NT2/D1 (cell line): ENCODE measurements around the gene SRC.

ENCODE experiments used
- DNase-seq: peaks from one replicate; pipeline ENCODE4 v3.0.0-alpha.2; 2011; ENCODE audit warnings: low read depth, low spot score
- H3K27me3 ChIP-seq: 2 replicates; pipeline ENCODE4 v1.6.0; 2011; ENCODE audit warnings: mild to moderate bottlenecking; ENCODE audit not compliant: insufficient read length, insufficient read depth
- H3K36me3 ChIP-seq: 2 replicates; pipeline ENCODE4 v1.6.1; 2011; ENCODE audit warnings: mild to moderate bottlenecking, low read length, mixed read lengths; ENCODE audit not compliant: insufficient read depth, insufficient read length
- H3K4me1 ChIP-seq: 2 replicates; pipeline ENCODE4 v1.5.1; 2011; ENCODE audit not compliant: insufficient read depth, insufficient read length
- H3K4me3 ChIP-seq: 2 replicates; pipeline ENCODE4 v1.5.1; 2011; ENCODE audit warnings: low read depth; ENCODE audit not compliant: insufficient read length
- H3K9ac ChIP-seq: 2 replicates; pipeline ENCODE4 v1.6.0; 2011; ENCODE audit warnings: low read depth; ENCODE audit not compliant: insufficient read length
- H3K9me3 ChIP-seq: 2 replicates; pipeline ENCODE4 v1.5.1; 2011; ENCODE audit warnings: mild to moderate bottlenecking, low read length; ENCODE audit not compliant: insufficient read depth
- SUZ12 ChIP-seq: IDR thresholded peaks from 2 replicates; pipeline ENCODE4 v1.6.1; 2011; ENCODE audit not compliant: insufficient read length, insufficient read depth; ENCODE audit errors: extremely low read depth
- YY1 ChIP-seq: IDR thresholded peaks from 2 replicates; pipeline ENCODE4 v1.6.1; 2011; ENCODE audit not compliant: insufficient read length, insufficient read depth
- ZNF274 ChIP-seq: IDR thresholded peaks from 2 replicates; pipeline ENCODE4 v1.6.1; 2011; ENCODE audit warnings: mild to moderate bottlenecking, low read depth, low read length

Gene SRC

DNA sequence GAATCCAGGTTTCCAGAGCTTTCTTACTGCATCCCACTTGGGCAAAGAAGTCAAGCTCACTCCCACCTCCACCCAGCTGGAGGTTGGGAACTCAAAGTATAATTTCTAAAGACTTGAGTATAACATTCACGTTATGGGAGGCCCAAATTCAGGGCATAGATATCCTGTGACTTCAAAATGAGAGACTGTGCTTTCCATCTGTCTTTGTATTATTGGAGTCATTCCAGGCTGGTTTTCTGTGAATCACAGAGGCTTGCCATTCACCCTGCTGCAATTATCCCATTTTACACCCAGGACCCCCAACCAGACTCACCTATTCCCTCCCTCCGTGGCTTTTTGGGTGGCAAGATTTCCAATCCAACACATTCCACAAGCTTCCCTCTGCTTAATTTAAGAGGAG is 19.3 kb upstream of the SRC start:
- no peak overlapping the region for H3K9ac ChIP-seq
- H3K36me3 ChIP-seq = no peaks in the 10 kb centered on the region
- H3K4me1 ChIP-seq = peaks cover 8% of the 10 kb centered on the region
- no peak for DNase-seq
- H3K27me3 ChIP-seq = no peaks in the 10 kb centered on the region
- no peaks in the 10 kb centered on the region for H3K9me3 ChIP-seq
- no peak overlapping the region for H3K4me3 ChIP-seq
- TF ChIP-seq SUZ12 (no peak), YY1 (no peak), ZNF274 (no peak)

DNA sequence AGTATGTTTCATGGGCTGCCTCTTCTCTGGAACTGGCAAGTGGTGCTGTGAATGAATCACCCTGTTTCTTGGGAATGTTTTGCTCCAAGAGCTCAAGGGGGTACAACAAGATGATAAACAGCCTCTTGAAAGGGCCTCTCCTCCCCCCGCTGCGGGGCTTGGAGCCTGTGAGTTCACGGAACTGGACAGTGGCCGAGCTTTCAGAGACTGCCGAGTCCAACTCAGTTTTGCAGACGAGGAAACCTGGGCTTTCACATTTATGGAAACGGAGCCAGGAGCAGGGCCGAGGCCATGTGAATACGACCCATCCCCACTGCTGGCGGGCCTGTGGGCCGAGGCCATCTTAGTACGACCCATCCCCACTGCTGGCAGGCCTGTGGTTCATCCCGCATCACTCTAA is 18.2 kb upstream of the SRC start:
- H3K9ac ChIP-seq = no peak overlapping the region
- no peak for TF ChIP-seq YY1
- TF ChIP-seq ZNF274 = no peak
- TF ChIP-seq SUZ12 = no peak
- DNase-seq = no peak
- H3K27me3 ChIP-seq = no peaks in the 10 kb centered on the region
- H3K36me3 ChIP-seq = no peaks in the 10 kb centered on the region
- H3K4me3 ChIP-seq = no peak overlapping the region
- H3K9me3 ChIP-seq = no peaks in the 10 kb centered on the region
- H3K4me1 ChIP-seq = peaks cover 14% of the 10 kb centered on the region

GRCh38 chr20:37328149-37328945 is 17.6 kb upstream of the SRC start:
- H3K9me3 ChIP-seq = no peaks in the 10 kb centered on the region
- no peak overlapping the region for H3K9ac ChIP-seq
- no peaks in the 10 kb centered on the region for H3K36me3 ChIP-seq
- DNase-seq = no peak
- no peaks in the 10 kb centered on the region for H3K27me3 ChIP-seq
- H3K4me1 ChIP-seq = peaks cover 14% of the 10 kb centered on the region
- TF ChIP-seq ZNF274 = no peak
- no peak for TF ChIP-seq SUZ12
- TF ChIP-seq YY1 = no peak
- H3K4me3 ChIP-seq = no peak overlapping the region

- Histone ChIP-seq H3K9me3 (no peaks in the 10 kb centered on the region), H3K36me3 (no peaks in the 10 kb centered on the region), H3K4me1 (peaks cover 14% of the 10 kb centered on the region), H3K9ac (no peak overlapping the region), H3K4me3 (no peak overlapping the region), H3K27me3 (no peaks in the 10 kb centered on the region)
- DNase-seq = no peak
- no peak for TF ChIP-seq SUZ12
- no peak for TF ChIP-seq ZNF274
- TF ChIP-seq YY1 = no peak
Measured at GRCh38 chr20:37329481-37330165, 16.3 kb upstream of the SRC start.

- no peaks in the 10 kb centered on the region for H3K27me3 ChIP-seq
- peaks cover 14% of the 10 kb centered on the region for H3K4me1 ChIP-seq
- DNase-seq = no peak
- H3K36me3 ChIP-seq = no peaks in the 10 kb centered on the region
- TF ChIP-seq SUZ12 (no peak), YY1 (no peak), ZNF274 (no peak)
- no peak overlapping the region for H3K4me3 ChIP-seq
- H3K9ac ChIP-seq = no peak overlapping the region
- no peaks in the 10 kb centered on the region for H3K9me3 ChIP-seq
Measured at GRCh38 chr20:37330316-37330715, 15.6 kb upstream of the SRC start.

DNA sequence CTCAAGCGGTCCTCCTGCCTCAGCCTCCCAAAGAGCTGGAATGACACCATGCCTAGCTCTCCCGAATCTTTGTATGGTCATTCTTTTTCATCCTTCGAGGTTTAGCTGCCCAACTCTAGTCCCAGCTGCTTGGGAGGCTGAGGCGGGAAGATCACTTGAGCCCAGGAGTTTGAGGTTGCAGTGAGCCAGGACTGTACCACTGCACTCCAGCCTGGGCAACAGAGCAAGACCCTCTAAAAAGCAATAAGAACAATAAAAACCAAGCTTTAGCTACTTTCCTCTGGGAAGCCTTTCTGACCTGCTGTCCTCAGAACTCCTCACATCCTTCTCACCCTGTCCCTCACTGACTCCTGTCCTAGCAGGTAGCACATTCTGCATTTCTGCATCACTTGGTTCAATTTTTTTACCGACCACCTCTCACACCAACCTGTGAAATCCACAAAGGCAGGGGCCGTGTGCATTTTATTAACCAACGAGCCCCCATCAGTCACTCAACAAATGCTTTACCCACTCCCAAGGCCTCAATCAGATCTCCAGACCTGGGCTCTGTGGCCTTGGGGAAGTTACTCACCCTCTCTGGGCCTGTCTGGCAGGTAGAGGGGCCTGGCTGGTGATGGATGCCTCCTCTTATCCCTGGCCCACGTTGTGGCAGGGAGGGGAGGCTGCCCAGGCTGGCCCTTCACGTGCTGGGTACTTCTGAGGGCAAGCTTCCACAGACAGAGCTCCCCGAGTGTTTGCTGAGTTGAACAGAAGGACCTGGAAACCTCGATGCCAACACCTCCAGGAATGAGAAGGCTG is 14.7 kb upstream of the SRC start:
- H3K9me3 ChIP-seq = no peaks in the 10 kb centered on the region
- no peaks in the 10 kb centered on the region for H3K27me3 ChIP-seq
- no peak for DNase-seq
- no peak for TF ChIP-seq ZNF274
- TF ChIP-seq SUZ12 = no peak
- TF ChIP-seq YY1 = no peak
- H3K4me3 ChIP-seq = no peak overlapping the region
- H3K9ac ChIP-seq = no peak overlapping the region
- no peaks in the 10 kb centered on the region for H3K36me3 ChIP-seq
- H3K4me1 ChIP-seq = peaks cover 19% of the 10 kb centered on the region
